ENCODE results near the gene STMN3. TPM values are rescaled to one million over a fixed set of nuclear protein-coding genes. Genes with fewer than 3 reads are reported as not detected.

STMN3 gene
- total RNA-seq, 1 experiment from 2014 or later, result 42.7 TPM

DNA sequence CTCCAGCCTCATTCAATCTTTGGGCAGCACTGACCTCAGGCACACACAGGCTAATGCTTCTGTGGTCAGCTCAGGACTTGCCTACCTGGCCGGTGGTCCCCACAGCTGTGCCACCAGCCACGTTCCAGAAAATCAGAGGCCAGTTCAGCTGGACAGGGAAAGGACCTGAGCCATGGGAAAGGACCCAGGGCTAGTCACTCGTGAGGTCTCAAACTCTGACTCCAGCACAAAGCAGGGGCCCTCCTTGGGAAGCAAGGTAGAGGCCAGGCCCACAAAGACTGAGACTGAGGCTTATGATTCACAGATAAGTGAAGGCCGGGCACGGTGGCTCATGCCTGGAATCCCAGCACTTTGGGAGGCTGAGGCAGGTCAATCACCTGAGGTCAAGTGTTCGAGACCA lies 56.8 kb downstream of the STMN3 start:
- POLR2A ChIA-PET, result no interaction called here
- in situ Hi-C loops (cut with HindIII; ENCODE audit: low pct_unique_long_range_greater_than_20kb, low sequenced_read_pairs) (loop anchor here (10.0 kb wide), 1 partner anchor 62 kb away; the partner anchor contains the start of gene PTK6), intact Hi-C loops (cut with micrococcal nuclease; ENCODE audit: unreplicated experiment) (no loop called here)
- no peak overlapping the region for H3K4me3 ChIP-seq (ENCODE audit: low read depth in 2 of 2, low read length in 2 of 2)
- CTCF ChIA-PET, result interaction anchor here (0.8 kb wide), 1 partner anchor 188 kb away, joined by 15 read pairs; no protein-coding TSS in a partner anchor
- H3K4me1 ChIP-seq (ENCODE audit: control insufficient read depth, insufficient read depth, low read length), result no peaks in the 10 kb centered on the region
- TF ChIP-seq REST (IDR thresholded peaks at IDR 0.05; ENCODE audit: insufficient read depth in 1 of 2, low read depth in 2 of 2, low read length in 1 of 2) (no peak), SIN3A (IDR thresholded peaks at IDR 0.05; ENCODE audit: borderline replicate concordance, insufficient read depth, low read depth, low read length) (no peak), TCF7L2 (IDR thresholded peaks at IDR 0.05; ENCODE audit: low read depth, low read length) (no peak), CTCF (IDR thresholded peaks at IDR 0.05) (no peak), POLR2AphosphoS5 (IDR thresholded peaks at IDR 0.05; ENCODE audit: low read depth, low read length) (no peak)
- H3K36me3 ChIP-seq (ENCODE audit: control insufficient read depth, insufficient read depth, low read length), result no peaks in the 10 kb centered on the region
- ATAC-seq (no peak), DNase-seq (ENCODE audit: low read depth, low spot score) (no peak)
- H3K27me3 ChIP-seq (ENCODE audit: control insufficient read depth, insufficient read depth, low read length), result no peaks in the 10 kb centered on the region
- H3K9me3 ChIP-seq (ENCODE audit: control insufficient read depth, insufficient read depth, low read depth, low read length), result no peaks in the 10 kb centered on the region
- no peak overlapping the region for H3K27ac ChIP-seq (ENCODE audit: low read length)
- BruUV-seq (replicated peaks), result no TSS peak

DNA sequence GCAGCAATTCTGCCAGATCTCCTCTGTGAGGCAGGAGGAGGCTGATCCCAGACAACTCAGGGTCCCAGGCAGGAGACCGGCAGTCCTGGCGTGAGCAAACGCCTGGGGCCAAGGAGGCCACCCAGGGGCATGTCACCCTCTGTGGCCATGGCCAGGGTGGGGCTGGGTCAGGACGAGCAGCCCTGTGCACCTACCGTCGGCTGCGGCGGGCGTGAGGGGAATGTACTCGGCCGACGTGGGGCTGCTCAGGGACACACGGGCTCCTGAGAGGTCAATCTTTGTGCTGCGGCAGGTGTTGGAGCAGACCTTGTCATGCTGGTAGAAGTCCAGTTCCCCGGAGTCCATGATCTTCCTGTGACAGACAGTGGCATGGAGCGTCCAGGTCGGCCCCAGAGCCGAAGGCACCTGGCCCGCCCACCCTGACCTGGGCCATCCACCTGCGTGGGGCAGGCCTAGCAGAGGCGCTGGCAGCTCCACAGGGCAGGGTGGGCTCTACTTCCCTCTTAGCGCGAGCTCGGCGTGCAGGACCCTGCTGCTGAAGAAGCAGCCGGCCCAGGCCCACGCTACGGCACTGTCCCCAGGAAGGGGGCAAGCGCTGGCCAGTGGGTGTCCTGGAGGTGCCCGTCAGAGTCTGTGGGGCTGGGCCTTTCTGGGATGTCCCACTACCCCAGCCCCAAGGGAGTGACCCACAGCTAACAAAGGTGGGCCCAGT lies 57.7 kb downstream of the STMN3 start:
- BruUV-seq (replicated peaks), result no TSS peak
- TF ChIP-seq TCF7L2 (IDR thresholded peaks at IDR 0.05; ENCODE audit: low read depth, low read length) (no peak), POLR2AphosphoS5 (IDR thresholded peaks at IDR 0.05; ENCODE audit: low read depth, low read length) (no peak), REST (IDR thresholded peaks at IDR 0.05; ENCODE audit: insufficient read depth in 1 of 2, low read depth in 2 of 2, low read length in 1 of 2) (no peak), SIN3A (IDR thresholded peaks at IDR 0.05; ENCODE audit: borderline replicate concordance, insufficient read depth, low read depth, low read length) (no peak), CTCF (IDR thresholded peaks at IDR 0.05) (no peak)
- intact Hi-C loops (cut with micrococcal nuclease; ENCODE audit: unreplicated experiment), result no loop called here
- POLR2A ChIA-PET, result no interaction called here
- in situ Hi-C loops (cut with HindIII; ENCODE audit: low pct_unique_long_range_greater_than_20kb, low sequenced_read_pairs), result loop anchor here (10.0 kb wide), 1 partner anchor 61 kb away; the partner anchor contains the start of gene PTK6
- no peak overlapping the region for H3K27ac ChIP-seq (ENCODE audit: low read length)
- DNase-seq (ENCODE audit: low read depth, low spot score) (no peak), ATAC-seq (no peak)
- no peaks in the 10 kb centered on the region for H3K27me3 ChIP-seq (ENCODE audit: control insufficient read depth, insufficient read depth, low read length)
- H3K4me3 ChIP-seq (ENCODE audit: low read depth in 2 of 2, low read length in 2 of 2), result no peak overlapping the region
- no peaks in the 10 kb centered on the region for H3K9me3 ChIP-seq (ENCODE audit: control insufficient read depth, insufficient read depth, low read depth, low read length)
- CTCF ChIA-PET, result no interaction called here
- H3K4me1 ChIP-seq (ENCODE audit: control insufficient read depth, insufficient read depth, low read length), result no peaks in the 10 kb centered on the region
- H3K36me3 ChIP-seq (ENCODE audit: control insufficient read depth, insufficient read depth, low read length), result no peaks in the 10 kb centered on the region
